GM18868 (cell line): ENCODE data around the gene PMFBP1.
A peak's percentile ranks its signal among the peaks of the same experiment; 100 is the strongest.

Experiments used
- ATAC-seq: cut with Tn5 transposase; IDR thresholded peaks from one replicate; pipeline ENCODE4 v1.9.1; 2021; ENCODE audit warnings: mild to moderate bottlenecking, moderate library complexity; ENCODE audit not compliant: unreplicated experiment

PMFBP1 gene

GRCh38 chr16:72172105-72173034, at the start of gene PMFBP1:
TSS of gene PMFBP1 (minus strand) at chr16:72172155. CDS start at chr16:72171208, 947 bp downstream.
- ATAC-seq = peak; percentile 99

- no peak for ATAC-seq
Measured at GRCh38 chr16:72221630-72222024, 49.7 kb upstream of the PMFBP1 start.

- no peak for ATAC-seq
Measured at GRCh38 chr16:72220875-72221629, 49.1 kb upstream of the PMFBP1 start.

GRCh38 chr16:72219282-72219681, 47.3 kb upstream of the PMFBP1 start:
- ATAC-seq = no peak

- ATAC-seq = no peak
Measured at GRCh38 chr16:72216767-72217166, 44.8 kb upstream of the PMFBP1 start.

- no peak for ATAC-seq
Measured at GRCh38 chr16:72214821-72215220, 42.9 kb upstream of the PMFBP1 start.

- ATAC-seq = no peak
Measured at GRCh38 chr16:72211110-72211509, 39.2 kb upstream of the PMFBP1 start.

- ATAC-seq = no peak
Measured at GRCh38 chr16:72210555-72210954, 38.6 kb upstream of the PMFBP1 start.

GRCh38 chr16:72210072-72210471, 38.1 kb upstream of the PMFBP1 start:
- no peak for ATAC-seq

- ATAC-seq = no peak
Measured at GRCh38 chr16:72206299-72206698, 34.3 kb upstream of the PMFBP1 start.

- ATAC-seq = peak; percentile 75
Measured at GRCh38 chr16:72203401-72203800, 31.4 kb upstream of the PMFBP1 start.

GRCh38 chr16:72202014-72202413, 30.1 kb upstream of the PMFBP1 start:
- ATAC-seq = no peak

GRCh38 chr16:72201387-72201786, 29.4 kb upstream of the PMFBP1 start:
- ATAC-seq = no peak

- no peak for ATAC-seq
Measured at GRCh38 chr16:72199761-72200337, 27.9 kb upstream of the PMFBP1 start.

- no peak for ATAC-seq
Measured at GRCh38 chr16:72198771-72199201, 26.8 kb upstream of the PMFBP1 start.

- ATAC-seq = no peak
Measured at GRCh38 chr16:72198021-72198711, 26.2 kb upstream of the PMFBP1 start.

- no peak for ATAC-seq
Measured at GRCh38 chr16:72197545-72197944, 25.6 kb upstream of the PMFBP1 start.

- ATAC-seq = no peak
Measured at GRCh38 chr16:72195609-72196008, 23.7 kb upstream of the PMFBP1 start.

GRCh38 chr16:72191551-72191950, 19.6 kb upstream of the PMFBP1 start:
- ATAC-seq = no peak

- no peak for ATAC-seq
Measured at GRCh38 chr16:72189865-72190371, 18.0 kb upstream of the PMFBP1 start.

- no peak for ATAC-seq
Measured at GRCh38 chr16:72188541-72188940, 16.6 kb upstream of the PMFBP1 start.
